ENCODE data around the gene C14orf132. TPM values are rescaled to one million over a fixed set of nuclear protein-coding genes. Genes with fewer than 3 reads are reported as not detected.

C14orf132 gene
- total and polyA plus RNA-seq, 9 of the 15 experiments (the other 6 are each of a cell fraction or from before 2014, with no cell fraction given) = not detected

DNA sequence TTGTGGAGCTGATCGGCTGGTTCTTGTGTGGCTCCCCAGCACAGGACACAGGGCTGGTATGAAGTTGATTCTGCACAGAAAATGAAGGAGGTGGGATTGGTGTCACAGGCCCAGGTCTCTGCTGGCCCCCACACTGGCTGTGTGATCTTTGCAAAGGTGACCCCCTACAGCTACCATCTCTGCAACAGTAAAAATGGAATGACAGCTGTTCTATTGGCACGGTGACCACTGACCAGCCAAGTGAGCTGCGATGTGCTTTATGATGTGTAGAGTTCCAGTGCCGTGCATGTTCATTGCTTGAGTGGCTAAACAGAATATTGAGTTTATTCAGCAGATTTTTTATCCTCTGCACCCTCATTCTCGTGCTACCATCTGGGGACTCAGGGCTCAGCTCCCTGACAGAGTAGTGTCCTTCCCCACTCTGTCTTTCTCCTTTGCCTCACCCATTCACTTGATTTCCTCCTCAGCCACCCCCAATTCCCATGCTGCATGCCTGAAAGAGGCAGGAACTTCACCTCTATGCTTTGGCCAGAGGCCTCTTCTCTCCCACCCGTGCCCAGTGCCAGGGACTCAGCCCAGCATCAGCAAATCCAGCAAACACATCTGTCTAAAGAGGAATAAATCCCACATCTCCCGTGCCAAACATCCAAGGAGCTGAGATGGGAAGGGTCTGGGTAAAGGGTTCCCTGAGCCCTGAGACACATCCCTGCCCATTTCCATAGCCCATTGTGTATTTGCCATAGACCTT lies 21.2 kb downstream of the C14orf132 start:
- no peak for ATAC-seq
- ChIA-PET CTCF (ENCODE audit: low intra/inter-chr PET ratio) (no interaction called here), POLR2A (interaction anchor here (0.5 kb wide), 1 partner anchor 27 kb away, joined by 3 read pairs; no protein-coding TSS in a partner anchor)
- no peaks in the 10 kb centered on the region for H3K36me3 ChIP-seq (ENCODE audit: control insufficient read depth, insufficient read depth, low read length)
- no peak overlapping the region for H3K4me3 ChIP-seq
- no peaks in the 10 kb centered on the region for H3K27me3 ChIP-seq (ENCODE audit: control insufficient read depth in 2 of 2, insufficient read depth in 2 of 2, low read length in 2 of 2)
- intact Hi-C loops (cut with micrococcal nuclease) (no loop called here), in situ Hi-C loops (cut with MboI) (no loop called here)
- no peak overlapping the region for H3K4me2 ChIP-seq (ENCODE audit: insufficient read depth, low read length)
- 0% methylated on average over 6 of the region's 7 CpGs for WGBS (ENCODE audit: insufficient coverage, low coverage, missing lambda C conversion rate)
- no peaks in the 10 kb centered on the region for H3K79me2 ChIP-seq (ENCODE audit: control insufficient read depth, insufficient read depth, low read length)
- TF ChIP-seq RAD21 (CRISPR knock-in tag; conservative IDR thresholded peaks at IDR 0.05 in 1 of 2, IDR thresholded peaks at IDR 0.05 in 1 of 2) (no peak), BRD9 (IDR thresholded peaks at IDR 0.05; ENCODE audit: low read depth, partially characterized antibody) (no peak), ZNF384 (IDR thresholded peaks at IDR 0.05; ENCODE audit: low read depth, low read length) (no peak), NR2C1 (IDR thresholded peaks at IDR 0.05) (no peak), NR2C1 (tag; IDR thresholded peaks at IDR 0.05) (no peak), NR2F6 (CRISPR knock-in tag; IDR thresholded peaks at IDR 0.05) (no peak), PCBP2 (IDR thresholded peaks at IDR 0.05; ENCODE audit: low read depth, low read length, poor library complexity, severe bottlenecking) (no peak), RBFOX2 (IDR thresholded peaks at IDR 0.05; ENCODE audit: low read depth, low read length) (no peak), ZNF589 (CRISPR knock-in tag; IDR thresholded peaks at IDR 0.05; ENCODE audit: low read depth) (no peak), POLR3A (IDR thresholded peaks at IDR 0.05; ENCODE audit: borderline replicate concordance, extremely low read depth, insufficient read depth, insufficient read length) (no peak)
- TF ChIP-seq, protein P1, sequence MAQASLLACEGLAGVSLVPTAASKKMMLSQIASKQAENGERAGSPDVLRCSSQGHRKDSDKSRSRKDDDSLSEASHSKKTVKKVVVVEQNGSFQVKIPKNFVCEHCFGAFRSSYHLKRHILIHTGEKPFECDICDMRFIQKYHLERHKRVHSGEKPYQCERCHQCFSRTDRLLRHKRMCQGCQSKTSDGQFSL (CRISPR knock-in tag; IDR thresholded peaks at IDR 0.05) = no peak
- TF ChIP-seq, protein P1 (tag; IDR thresholded peaks at IDR 0.05) = no peak
- H3K9me3 ChIP-seq (replicated peaks; ENCODE audit: control insufficient read depth, insufficient read depth, low read depth, low read length) = no peaks in the 10 kb centered on the region
- no peaks in the 10 kb centered on the region for H4K20me1 ChIP-seq (replicated peaks; ENCODE audit: control insufficient read depth, insufficient read depth, low read length)
- H2AFZ ChIP-seq (ENCODE audit: low read depth, low read length) = no peak overlapping the region
- FAIRE-seq = no peak
- no peaks in the 10 kb centered on the region for H3K4me1 ChIP-seq (replicated peaks in 1 of 2; ENCODE audit: control insufficient read depth in 2 of 2, insufficient read depth in 2 of 2, low read length in 2 of 2)
- H3K9ac ChIP-seq (ENCODE audit: insufficient read depth in 1 of 2, low read depth in 2 of 2, low read length in 2 of 2) = no peak overlapping the region
- no peak overlapping the region for H3K27ac ChIP-seq (ENCODE audit: extremely low read depth, low read depth, low read length)
- no peak for DNase-seq (ENCODE audit: extremely low read depth in 1 of 4, low spot score in 3 of 4)
- BruUV-seq (replicated peaks) = no TSS peak
- H3K9me1 ChIP-seq (ENCODE audit: control insufficient read depth, insufficient read depth, low read length) = peaks cover 2% of the 10 kb centered on the region
